NCI-H2081 treated with DMSO at 0.1 percent for 48 hours (cell line): ENCODE data around the gene CFAP221.
A peak's percentile ranks its signal among the peaks of the same experiment; 100 is the strongest.

Experiments used
- DNase-seq: peaks from one replicate; lab custom pipeline; 2025; lab: John Stamatoyannopoulos, UW

The CFAP221 gene

GRCh38 chr2:119645173-119645855, 101.1 kb downstream of the CFAP221 start:
- no peak for DNase-seq

GRCh38 chr2:119646149-119646548, 101.9 kb downstream of the CFAP221 start:
- DNase-seq, result no peak

GRCh38 chr2:119647440-119648169, 103.4 kb downstream of the CFAP221 start:
- DNase-seq, result no peak

GRCh38 chr2:119649364-119649917, 105.2 kb downstream of the CFAP221 start:
- no peak for DNase-seq

- DNase-seq, result no peak
Observed at GRCh38 chr2:119650206-119650605, 106.0 kb downstream of the CFAP221 start.

- no peak for DNase-seq
Observed at GRCh38 chr2:119650846-119651370, 106.7 kb downstream of the CFAP221 start.

- DNase-seq, result no peak
Observed at GRCh38 chr2:119657466-119658145, 113.4 kb downstream of the CFAP221 start.

- no peak for DNase-seq
Observed at GRCh38 chr2:119659601-119660342, 115.5 kb downstream of the CFAP221 start.

GRCh38 chr2:119660343-119660658, 116.1 kb downstream of the CFAP221 start:
- no peak for DNase-seq

- DNase-seq, result no peak
Observed at GRCh38 chr2:119662297-119662696, 118.0 kb downstream of the CFAP221 start.

- no peak for DNase-seq
Observed at GRCh38 chr2:119668546-119668945, 124.3 kb downstream of the CFAP221 start.

GRCh38 chr2:119671016-119671415, 126.8 kb downstream of the CFAP221 start:
- no peak for DNase-seq

GRCh38 chr2:119671752-119672151, 127.5 kb downstream of the CFAP221 start:
- DNase-seq, result no peak

- DNase-seq, result no peak
Observed at GRCh38 chr2:119672161-119672862, 128.1 kb downstream of the CFAP221 start.

- DNase-seq, result no peak
Observed at GRCh38 chr2:119673796-119674195, 129.5 kb downstream of the CFAP221 start.

GRCh38 chr2:119674711-119675500, 130.7 kb downstream of the CFAP221 start:
- DNase-seq, result no peak

- peak; percentile 14 for DNase-seq
Observed at GRCh38 chr2:119678021-119678656, 133.9 kb downstream of the CFAP221 start.

GRCh38 chr2:119679526-119679837, 135.2 kb downstream of the CFAP221 start:
- DNase-seq, result no peak

- DNase-seq, result no peak
Observed at GRCh38 chr2:119679846-119680245, 135.6 kb downstream of the CFAP221 start.
